DND-41 (cell line): Measurements from ENCODE around the gene FZD10.

Experiments used
- ATAC-seq: fragments of 200-7000 bp; cut with Tn5 transposase; 3 replicates; pipeline ENCODE4 v1.9.1; 2021; ENCODE audit warnings: low read depth; ENCODE audit not compliant: insufficient read depth
- DNase-seq: peaks from one replicate; pipeline ENCODE4 v3.0.0-alpha.2; 2020
- H2AFZ ChIP-seq: 2 replicates; pipeline ENCODE4 v1.6.0; 2012; ENCODE audit warnings: low read depth, low read length
- H3K27ac ChIP-seq: 2 replicates; pipeline ENCODE4 v1.5.1; 2012; ENCODE audit warnings: low read length, inconsistent platforms
- H3K27me3 ChIP-seq: fragments of 200-600 bp; sonication (generic); 2 replicates; pipeline ENCODE4 v1.6.0; 2012; ENCODE audit warnings: low read length, mild to moderate bottlenecking, inconsistent platforms; ENCODE audit not compliant: insufficient read depth, poor library complexity
- H3K36me3 ChIP-seq: 2 replicates; pipeline ENCODE4 v1.5.1; 2012; ENCODE audit warnings: low read length, inconsistent platforms; ENCODE audit not compliant: insufficient read depth
- H3K4me1 ChIP-seq: 2 replicates; pipeline ENCODE4 v1.5.1; 2012; ENCODE audit warnings: mild to moderate bottlenecking, low read length; ENCODE audit not compliant: insufficient read depth
- H3K4me2 ChIP-seq: 2 replicates; pipeline ENCODE4 v1.6.0; 2012; ENCODE audit warnings: mild to moderate bottlenecking, moderate library complexity, low read length, inconsistent platforms; ENCODE audit not compliant: insufficient read depth
- H3K4me3 ChIP-seq, 2 experiments: fragments of 200-600 bp in 1 of 2; shearing (Covaris generic) in 1 of 2; 2 replicates each; pipeline ENCODE4 v1.5.1; 2012 to 2016; ENCODE audit warnings: inconsistent platforms in 2 of 2, low read length in 2 of 2, mild to moderate bottlenecking in 2 of 2, low read depth in 1 of 2, moderate library complexity in 1 of 2
- H3K79me2 ChIP-seq: 2 replicates; pipeline ENCODE4 v1.6.0; 2012; ENCODE audit warnings: low read length, inconsistent platforms; ENCODE audit not compliant: insufficient read depth
- H3K9ac ChIP-seq: 2 replicates; pipeline ENCODE4 v1.6.0; 2012; ENCODE audit warnings: low read depth, mild to moderate bottlenecking, inconsistent platforms, low read length, moderate library complexity
- H3K9me3 ChIP-seq: 2 replicates; pipeline ENCODE4 v1.5.1; 2012; ENCODE audit warnings: low read length, moderate library complexity, mild to moderate bottlenecking, inconsistent platforms; ENCODE audit not compliant: insufficient read depth, severe bottlenecking
- H4K20me1 ChIP-seq: 2 replicates; pipeline ENCODE4 v1.6.0; 2012; ENCODE audit warnings: low read length; ENCODE audit not compliant: insufficient read depth
- EZH2 ChIP-seq: IDR thresholded peaks from 3 replicates; pipeline ENCODE4 v1.6.1; 2012; ENCODE audit warnings: borderline replicate concordance, low read depth, mild to moderate bottlenecking, moderate library complexity, low read length, inconsistent platforms; ENCODE audit not compliant: severe bottlenecking
- TF ChIP-seq, protein P1 (sequence below): IDR thresholded peaks from 2 replicates; pipeline ENCODE4 v1.5.1; 2012; ENCODE audit warnings: borderline replicate concordance, low read length, moderate library complexity, mild to moderate bottlenecking; ENCODE audit not compliant: poor library complexity, severe bottlenecking; ENCODE audit errors: extremely low read depth

Gene FZD10

GRCh38 chr12:130119241-130119861 lies 42.9 kb upstream of the FZD10 start:
- H3K4me3 ChIP-seq, result no peak overlapping the region
- ATAC-seq (no peak), DNase-seq (no peak)

GRCh38 chr12:130120012-130120805 lies 42.1 kb upstream of the FZD10 start:
- no peaks in the 10 kb centered on the region for H3K9me3 ChIP-seq
- H4K20me1 ChIP-seq, result peaks cover 17% of the 10 kb centered on the region
- H3K4me2 ChIP-seq, result no peak overlapping the region
- DNase-seq, result no peak
- TF ChIP-seq, protein P1, sequence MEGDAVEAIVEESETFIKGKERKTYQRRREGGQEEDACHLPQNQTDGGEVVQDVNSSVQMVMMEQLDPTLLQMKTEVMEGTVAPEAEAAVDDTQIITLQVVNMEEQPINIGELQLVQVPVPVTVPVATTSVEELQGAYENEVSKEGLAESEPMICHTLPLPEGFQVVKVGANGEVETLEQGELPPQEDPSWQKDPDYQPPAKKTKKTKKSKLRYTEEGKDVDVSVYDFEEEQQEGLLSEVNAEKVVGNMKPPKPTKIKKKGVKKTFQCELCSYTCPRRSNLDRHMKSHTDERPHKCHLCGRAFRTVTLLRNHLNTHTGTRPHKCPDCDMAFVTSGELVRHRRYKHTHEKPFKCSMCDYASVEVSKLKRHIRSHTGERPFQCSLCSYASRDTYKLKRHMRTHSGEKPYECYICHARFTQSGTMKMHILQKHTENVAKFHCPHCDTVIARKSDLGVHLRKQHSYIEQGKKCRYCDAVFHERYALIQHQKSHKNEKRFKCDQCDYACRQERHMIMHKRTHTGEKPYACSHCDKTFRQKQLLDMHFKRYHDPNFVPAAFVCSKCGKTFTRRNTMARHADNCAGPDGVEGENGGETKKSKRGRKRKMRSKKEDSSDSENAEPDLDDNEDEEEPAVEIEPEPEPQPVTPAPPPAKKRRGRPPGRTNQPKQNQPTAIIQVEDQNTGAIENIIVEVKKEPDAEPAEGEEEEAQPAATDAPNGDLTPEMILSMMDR, result no peak
- TF ChIP-seq EZH2, result no peak
- no peaks in the 10 kb centered on the region for H3K36me3 ChIP-seq
- H3K9ac ChIP-seq, result no peak overlapping the region
- H3K27me3 ChIP-seq, result peaks cover 7% of the 10 kb centered on the region
- no peaks in the 10 kb centered on the region for H3K4me1 ChIP-seq
- H3K27ac ChIP-seq, result no peak overlapping the region
- no peak overlapping the region for H3K4me3 ChIP-seq
- H3K79me2 ChIP-seq, result no peaks in the 10 kb centered on the region
- no peak for ATAC-seq
- H2AFZ ChIP-seq, result no peak overlapping the region

More at GRCh38 chr12:130119241-130119861, 42.9 kb upstream of the FZD10 start:
- H3K4me1 ChIP-seq, result no peaks in the 10 kb centered on the region
- no peak overlapping the region for H3K4me2 ChIP-seq
- H3K79me2 ChIP-seq, result no peaks in the 10 kb centered on the region
- peaks cover 13% of the 10 kb centered on the region for H4K20me1 ChIP-seq
- TF ChIP-seq EZH2, result no peak
- TF ChIP-seq, protein P1, result no peak
- no peak overlapping the region for H3K9ac ChIP-seq
- no peak overlapping the region for H2AFZ ChIP-seq
- H3K27ac ChIP-seq, result no peak overlapping the region
- no peaks in the 10 kb centered on the region for H3K36me3 ChIP-seq
- peaks cover 7% of the 10 kb centered on the region for H3K27me3 ChIP-seq
- no peaks in the 10 kb centered on the region for H3K9me3 ChIP-seq

DNA sequence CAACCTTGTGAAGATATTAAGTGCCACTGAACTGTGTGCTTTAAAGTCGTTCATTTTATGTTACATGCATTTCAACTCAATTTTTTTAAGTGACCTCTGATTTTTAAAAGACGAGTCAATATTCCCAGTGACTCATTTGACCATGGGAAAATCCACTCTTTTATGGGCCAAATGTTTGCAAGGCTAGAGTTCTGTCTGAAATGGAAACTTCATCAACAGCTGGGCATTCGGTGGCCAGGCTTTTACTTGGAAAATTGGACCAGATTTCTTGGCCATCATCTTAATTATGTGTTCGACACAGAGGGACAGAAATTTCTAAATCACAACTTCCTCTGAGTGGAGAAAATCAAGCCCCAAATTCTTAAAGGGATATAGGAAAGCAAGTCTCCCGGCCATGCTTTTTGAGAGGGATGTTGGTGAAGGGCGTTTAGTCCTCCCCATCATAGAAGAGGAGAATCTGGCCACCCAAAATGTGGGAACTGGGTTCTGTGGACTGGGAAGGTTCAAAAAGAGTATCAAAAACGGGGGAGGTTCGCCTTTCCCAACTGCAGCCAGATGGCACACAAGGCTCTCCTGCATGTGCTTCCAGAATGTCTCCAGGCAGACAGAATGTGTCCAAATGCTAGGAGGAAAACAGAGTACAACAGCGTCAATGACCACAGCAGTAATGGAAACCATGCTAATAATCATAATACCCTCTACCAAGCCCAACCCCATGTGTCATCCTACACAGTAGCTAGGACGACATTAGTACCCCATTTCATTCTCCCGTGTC lies 40.9 kb upstream of the FZD10 start:
- no peak for DNase-seq
- no peak for TF ChIP-seq EZH2
- TF ChIP-seq, protein P1, result no peak

More for the DNA sequence above, 40.9 kb upstream of the FZD10 start:
- Histone ChIP-seq H4K20me1 (peaks cover 20% of the 10 kb centered on the region), H3K27me3 (peaks cover 7% of the 10 kb centered on the region), H3K4me1 (no peaks in the 10 kb centered on the region), H2AFZ (no peak overlapping the region), H3K79me2 (no peaks in the 10 kb centered on the region), H3K9ac (no peak overlapping the region), H3K4me2 (no peak overlapping the region), H3K9me3 (no peaks in the 10 kb centered on the region), H3K4me3 (no peak overlapping the region), H3K36me3 (no peaks in the 10 kb centered on the region), H3K27ac (no peak overlapping the region)
- ATAC-seq, result no peak
